Panc1 (cell line): Measurements from ENCODE around the gene SNHG17. TPM values are rescaled to one million over a fixed set of nuclear protein-coding genes. Genes with fewer than 3 reads are reported as not detected.

ENCODE experiments used
- ATAC-seq: fragments of 200-7000 bp; cut with Tn5 transposase; 2 replicates; pipeline ENCODE4 v1.9.1; 2020; ENCODE audit warnings: mild to moderate bottlenecking, moderate library complexity
- BruUV-seq: library from RNA; stranded (reverse); fragments of 400-500 nt; replicated peaks from 2 replicates; lab custom pipeline; 2021; lab: Mats Ljungman, UMichigan
- CTCF ChIA-PET: fragments of 300-600 bp; sonication (Branson Sonifier 250); formaldehyde crosslinking; loops from one replicate; lab custom pipeline; 2022; ENCODE audit warnings: antibody characterized with exemption; lab: Charles Lee
- POLR2A ChIA-PET: fragments of 300-600 bp; sonication (Branson Sonifier 250); formaldehyde crosslinking; loops from one replicate; lab custom pipeline; 2022; ENCODE audit warnings: antibody characterized with exemption; lab: Charles Lee
- DNase-seq: peaks from one replicate; pipeline ENCODE4 v3.0.0-alpha.2; 2010; ENCODE audit warnings: low read depth, low spot score
- H3K27ac ChIP-seq: 2 replicates; pipeline ENCODE4 v1.5.1; 2011; ENCODE audit warnings: mild to moderate bottlenecking, low read length, inconsistent platforms
- H3K27me3 ChIP-seq: fragments of 200-500 bp; sonication (Bioruptor generic); 2 replicates; pipeline ENCODE4 v1.6.0; 2014; ENCODE audit warnings: low read length, inconsistent platforms; ENCODE audit not compliant: control insufficient read depth, insufficient read depth
- H3K36me3 ChIP-seq: fragments of 200-500 bp; sonication (Bioruptor generic); 2 replicates; pipeline ENCODE4 v1.5.1; 2014; ENCODE audit warnings: inconsistent platforms, mild to moderate bottlenecking, low read length, moderate library complexity; ENCODE audit not compliant: control insufficient read depth, insufficient read depth
- H3K4me1 ChIP-seq: 2 replicates; pipeline ENCODE4 v1.5.1; 2011; ENCODE audit warnings: inconsistent platforms, mild to moderate bottlenecking, low read length, moderate library complexity; ENCODE audit not compliant: control insufficient read depth, insufficient read depth
- H3K4me3 ChIP-seq, 2 experiments: 2 replicates each; pipeline ENCODE4 v1.5.1; 2011 to 2012; ENCODE audit warnings: low read depth in 2 of 2, low read length in 2 of 2, mild to moderate bottlenecking in 2 of 2, inconsistent platforms in 1 of 2, moderate library complexity in 1 of 2
- H3K9me3 ChIP-seq: fragments of 200-500 bp; sonication (Bioruptor generic); 2 replicates; pipeline ENCODE4 v1.5.1; 2014; ENCODE audit warnings: low read depth, mild to moderate bottlenecking, inconsistent platforms, low read length, moderate library complexity; ENCODE audit not compliant: control insufficient read depth, insufficient read depth
- CTCF ChIP-seq: fragments of 450-650 bp; IDR thresholded peaks from 2 replicates; pipeline ENCODE4 v1.5.1; 2017; ENCODE audit warnings: mild to moderate bottlenecking
- POLR2AphosphoS5 ChIP-seq: IDR thresholded peaks from 2 replicates; pipeline ENCODE4 v1.6.1; 2012; ENCODE audit warnings: mild to moderate bottlenecking, low read depth, low read length, moderate library complexity
- SIN3A ChIP-seq: IDR thresholded peaks from 2 replicates; pipeline ENCODE4 v1.6.1; 2012; ENCODE audit warnings: low read depth, mild to moderate bottlenecking, low read length, moderate library complexity, borderline replicate concordance; ENCODE audit not compliant: insufficient read depth
- TCF7L2 ChIP-seq: IDR thresholded peaks from 2 replicates; pipeline ENCODE4 v1.6.1; 2011; ENCODE audit warnings: mild to moderate bottlenecking, low read depth, low read length, inconsistent platforms
- in situ Hi-C: cut with HindIII; loops from 2 replicates; pipeline ENCODE4 v1.10.0; 2016; ENCODE audit warnings: low sequenced_read_pairs, low pct_unique_long_range_greater_than_20kb
- intact Hi-C: fragments of 100-400 bp; cut with micrococcal nuclease; formaldehyde crosslinking; loops from one replicate; pipeline ENCODE4 v1.10.0; 2022; ENCODE audit not compliant: unreplicated experiment
- total RNA-seq: library from RNA; stranded (reverse); gene quantifications from one replicate; pipeline ENCODE4 v1.2.1, GENCODE V29; 2021; ENCODE audit not compliant: unreplicated experiment
- TF ChIP-seq, protein P1 (sequence below), 2 experiments: IDR thresholded peaks; 2 replicates each; pipeline ENCODE4 v1.6.1; 2011 to 2012; ENCODE audit warnings: low read depth in 2 of 2, control low read depth in 1 of 2, low read length in 1 of 2, mild to moderate bottlenecking in 1 of 2, moderate library complexity in 1 of 2; ENCODE audit not compliant: insufficient read depth in 1 of 2

Gene SNHG17
- total RNA-seq, 1 experiment from 2014 or later, result 60.1 TPM

DNA sequence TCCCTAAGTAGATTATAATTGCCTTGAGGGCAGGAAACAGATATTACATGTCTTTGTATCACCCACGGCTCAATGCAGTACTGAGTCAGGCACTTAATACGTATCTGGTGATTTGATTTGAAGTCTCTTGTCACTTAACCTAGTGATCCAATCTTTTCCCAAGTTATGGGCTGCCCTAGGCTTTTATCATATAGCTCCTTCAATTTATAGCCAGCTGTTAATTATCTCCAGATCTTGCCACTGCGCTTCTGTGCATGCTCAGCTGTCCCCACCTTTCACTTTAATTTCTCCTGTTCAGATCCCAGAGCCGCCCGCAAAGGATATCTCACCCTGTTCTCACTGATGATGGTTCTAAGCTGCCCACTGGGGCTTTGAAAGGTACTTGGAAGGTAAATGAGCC is 41.9 kb downstream of the SNHG17 start:
- no TSS peak for BruUV-seq
- TF ChIP-seq POLR2AphosphoS5 (no peak), CTCF (no peak), SIN3A (no peak), TCF7L2 (no peak)
- DNase-seq (no peak), ATAC-seq (no peak)
- no peak overlapping the region for H3K27ac ChIP-seq
- in situ Hi-C loops, result no loop called here
- H3K27me3 ChIP-seq, result peaks cover 2% of the 10 kb centered on the region
- intact Hi-C loops, result no loop called here
- CTCF ChIA-PET, result no interaction called here
- no peaks in the 10 kb centered on the region for H3K36me3 ChIP-seq
- POLR2A ChIA-PET, result no interaction called here
- H3K4me1 ChIP-seq, result no peaks in the 10 kb centered on the region
- no peak overlapping the region for H3K4me3 ChIP-seq
- no peaks in the 10 kb centered on the region for H3K9me3 ChIP-seq

DNA sequence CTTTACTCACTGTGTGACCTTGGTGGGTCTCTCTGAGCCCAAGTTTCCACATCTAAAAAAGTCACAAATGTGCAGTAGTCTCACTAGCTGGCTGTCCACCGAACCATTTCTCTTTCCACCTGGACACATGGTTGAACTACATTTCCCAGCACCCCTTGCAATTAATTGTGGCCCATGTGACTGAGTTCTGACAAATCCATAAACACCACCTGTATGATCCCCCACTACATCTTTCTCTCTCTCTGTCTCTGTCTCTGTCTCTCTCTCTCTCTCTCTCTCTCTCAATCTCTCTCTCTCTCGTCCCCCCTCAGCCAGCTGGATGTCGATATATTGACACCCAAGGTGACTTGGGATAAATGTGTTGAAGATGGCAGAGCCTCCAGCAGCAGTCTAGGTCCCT is 42.8 kb downstream of the SNHG17 start:
- Histone ChIP-seq H3K36me3 (no peaks in the 10 kb centered on the region), H3K4me1 (no peaks in the 10 kb centered on the region), H3K4me3 (no peak overlapping the region), H3K27me3 (no peaks in the 10 kb centered on the region; the same call in none of the 2 replicates), H3K27ac (no peak overlapping the region), H3K9me3 (no peaks in the 10 kb centered on the region)
- ATAC-seq, result 0 out of 2 replicates have a peak, but pooled peaks have one; percentile 58
- ChIA-PET POLR2A (no interaction called here), CTCF (no interaction called here)
- intact Hi-C loops (no loop called here), in situ Hi-C loops (no loop called here)
- no TSS peak for BruUV-seq
- no peak for DNase-seq
- TF ChIP-seq CTCF, result no peak
- TF ChIP-seq POLR2AphosphoS5, result no peak
- no peak for TF ChIP-seq TCF7L2
- TF ChIP-seq SIN3A, result no peak
- TF ChIP-seq, protein P1, sequence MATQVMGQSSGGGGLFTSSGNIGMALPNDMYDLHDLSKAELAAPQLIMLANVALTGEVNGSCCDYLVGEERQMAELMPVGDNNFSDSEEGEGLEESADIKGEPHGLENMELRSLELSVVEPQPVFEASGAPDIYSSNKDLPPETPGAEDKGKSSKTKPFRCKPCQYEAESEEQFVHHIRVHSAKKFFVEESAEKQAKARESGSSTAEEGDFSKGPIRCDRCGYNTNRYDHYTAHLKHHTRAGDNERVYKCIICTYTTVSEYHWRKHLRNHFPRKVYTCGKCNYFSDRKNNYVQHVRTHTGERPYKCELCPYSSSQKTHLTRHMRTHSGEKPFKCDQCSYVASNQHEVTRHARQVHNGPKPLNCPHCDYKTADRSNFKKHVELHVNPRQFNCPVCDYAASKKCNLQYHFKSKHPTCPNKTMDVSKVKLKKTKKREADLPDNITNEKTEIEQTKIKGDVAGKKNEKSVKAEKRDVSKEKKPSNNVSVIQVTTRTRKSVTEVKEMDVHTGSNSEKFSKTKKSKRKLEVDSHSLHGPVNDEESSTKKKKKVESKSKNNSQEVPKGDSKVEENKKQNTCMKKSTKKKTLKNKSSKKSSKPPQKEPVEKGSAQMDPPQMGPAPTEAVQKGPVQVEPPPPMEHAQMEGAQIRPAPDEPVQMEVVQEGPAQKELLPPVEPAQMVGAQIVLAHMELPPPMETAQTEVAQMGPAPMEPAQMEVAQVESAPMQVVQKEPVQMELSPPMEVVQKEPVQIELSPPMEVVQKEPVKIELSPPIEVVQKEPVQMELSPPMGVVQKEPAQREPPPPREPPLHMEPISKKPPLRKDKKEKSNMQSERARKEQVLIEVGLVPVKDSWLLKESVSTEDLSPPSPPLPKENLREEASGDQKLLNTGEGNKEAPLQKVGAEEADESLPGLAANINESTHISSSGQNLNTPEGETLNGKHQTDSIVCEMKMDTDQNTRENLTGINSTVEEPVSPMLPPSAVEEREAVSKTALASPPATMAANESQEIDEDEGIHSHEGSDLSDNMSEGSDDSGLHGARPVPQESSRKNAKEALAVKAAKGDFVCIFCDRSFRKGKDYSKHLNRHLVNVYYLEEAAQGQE (IDR thresholded peaks at IDR 0.05; ENCODE audit: insufficient read depth in 1 of 2, low read depth in 2 of 2, low read length in 1 of 2), result no peak
